Panc1 (cell line): ENCODE measurements around the gene ACTR3C. TPM values are rescaled to one million over a fixed set of nuclear protein-coding genes. Genes with fewer than 3 reads are reported as not detected.

Experiments used
- ATAC-seq: fragments of 200-7000 bp; cut with Tn5 transposase; 2 replicates; pipeline ENCODE4 v1.9.1; 2020; ENCODE audit warnings: mild to moderate bottlenecking, moderate library complexity
- BruUV-seq: library from RNA; stranded (reverse); fragments of 400-500 nt; replicated peaks from 2 replicates; lab custom pipeline; 2021; lab: Mats Ljungman, UMichigan
- CTCF ChIA-PET: fragments of 300-600 bp; sonication (Branson Sonifier 250); formaldehyde crosslinking; loops from one replicate; lab custom pipeline; 2022; ENCODE audit warnings: antibody characterized with exemption; lab: Charles Lee
- POLR2A ChIA-PET: fragments of 300-600 bp; sonication (Branson Sonifier 250); formaldehyde crosslinking; loops from one replicate; lab custom pipeline; 2022; ENCODE audit warnings: antibody characterized with exemption; lab: Charles Lee
- DNase-seq: peaks from one replicate; pipeline ENCODE4 v3.0.0-alpha.2; 2010; ENCODE audit warnings: low read depth, low spot score
- H3K27ac ChIP-seq: 2 replicates; pipeline ENCODE4 v1.5.1; 2011; ENCODE audit warnings: mild to moderate bottlenecking, low read length, inconsistent platforms
- H3K27me3 ChIP-seq: fragments of 200-500 bp; sonication (Bioruptor generic); 2 replicates; pipeline ENCODE4 v1.6.0; 2014; ENCODE audit warnings: low read length, inconsistent platforms; ENCODE audit not compliant: control insufficient read depth, insufficient read depth
- H3K36me3 ChIP-seq: fragments of 200-500 bp; sonication (Bioruptor generic); 2 replicates; pipeline ENCODE4 v1.5.1; 2014; ENCODE audit warnings: inconsistent platforms, mild to moderate bottlenecking, low read length, moderate library complexity; ENCODE audit not compliant: control insufficient read depth, insufficient read depth
- H3K4me1 ChIP-seq: 2 replicates; pipeline ENCODE4 v1.5.1; 2011; ENCODE audit warnings: inconsistent platforms, mild to moderate bottlenecking, low read length, moderate library complexity; ENCODE audit not compliant: control insufficient read depth, insufficient read depth
- H3K4me3 ChIP-seq, 2 experiments: 2 replicates each; pipeline ENCODE4 v1.5.1; 2011 to 2012; ENCODE audit warnings: low read depth in 2 of 2, low read length in 2 of 2, mild to moderate bottlenecking in 2 of 2, inconsistent platforms in 1 of 2, moderate library complexity in 1 of 2
- H3K9me3 ChIP-seq: fragments of 200-500 bp; sonication (Bioruptor generic); 2 replicates; pipeline ENCODE4 v1.5.1; 2014; ENCODE audit warnings: low read depth, mild to moderate bottlenecking, inconsistent platforms, low read length, moderate library complexity; ENCODE audit not compliant: control insufficient read depth, insufficient read depth
- POLR2AphosphoS5 ChIP-seq: IDR thresholded peaks from 2 replicates; pipeline ENCODE4 v1.6.1; 2012; ENCODE audit warnings: mild to moderate bottlenecking, low read depth, low read length, moderate library complexity
- SIN3A ChIP-seq: IDR thresholded peaks from 2 replicates; pipeline ENCODE4 v1.6.1; 2012; ENCODE audit warnings: low read depth, mild to moderate bottlenecking, low read length, moderate library complexity, borderline replicate concordance; ENCODE audit not compliant: insufficient read depth
- TCF7L2 ChIP-seq: IDR thresholded peaks from 2 replicates; pipeline ENCODE4 v1.6.1; 2011; ENCODE audit warnings: mild to moderate bottlenecking, low read depth, low read length, inconsistent platforms
- in situ Hi-C: cut with HindIII; loops from 2 replicates; pipeline ENCODE4 v1.10.0; 2016; ENCODE audit warnings: low sequenced_read_pairs, low pct_unique_long_range_greater_than_20kb
- intact Hi-C: fragments of 100-400 bp; cut with micrococcal nuclease; formaldehyde crosslinking; loops from one replicate; pipeline ENCODE4 v1.10.0; 2022; ENCODE audit not compliant: unreplicated experiment
- total RNA-seq: library from RNA; stranded (reverse); gene quantifications from one replicate; pipeline ENCODE4 v1.2.1, GENCODE V29; 2021; ENCODE audit not compliant: unreplicated experiment
- TF ChIP-seq, protein P1 (sequence below): fragments of 450-650 bp; IDR thresholded peaks from 2 replicates; pipeline ENCODE4 v1.5.1; 2017; ENCODE audit warnings: mild to moderate bottlenecking
- TF ChIP-seq, protein P2 (sequence below), 2 experiments: IDR thresholded peaks; 2 replicates each; pipeline ENCODE4 v1.6.1; 2011 to 2012; ENCODE audit warnings: low read depth in 2 of 2, control low read depth in 1 of 2, low read length in 1 of 2, mild to moderate bottlenecking in 1 of 2, moderate library complexity in 1 of 2; ENCODE audit not compliant: insufficient read depth in 1 of 2

ACTR3C gene
- total RNA-seq, 1 experiment from 2014 or later, result 6.5 TPM

DNA sequence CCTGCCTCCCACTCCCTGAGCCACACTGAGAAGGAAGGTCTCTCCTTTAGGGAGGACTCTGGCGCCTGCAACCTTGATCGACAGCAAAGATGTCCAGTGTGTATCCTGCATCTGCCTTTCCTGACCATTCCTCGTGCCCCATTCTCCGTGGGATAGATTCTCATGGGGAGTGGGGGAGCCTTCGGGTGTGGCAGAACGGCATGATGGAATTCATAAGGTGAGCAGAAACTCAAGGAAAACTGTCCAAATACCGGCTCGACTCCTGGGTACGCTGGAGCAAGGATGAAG lies 18.7 kb upstream of the ACTR3C start:
- intact Hi-C loops, result no loop called here
- Histone ChIP-seq H3K36me3 (no peaks in the 10 kb centered on the region), H3K4me3 (no peak overlapping the region), H3K9me3 (peaks cover 11% of the 10 kb centered on the region; the same call in 1 of the 2 replicates), H3K27ac (no peak overlapping the region), H3K4me1 (peaks cover 3% of the 10 kb centered on the region; the same call in 1 of the 2 replicates), H3K27me3 (no peaks in the 10 kb centered on the region)
- in situ Hi-C loops, result no loop called here
- CTCF ChIA-PET, result no interaction called here
- no peak for TF ChIP-seq POLR2AphosphoS5
- TF ChIP-seq SIN3A, result no peak
- TF ChIP-seq, protein P1, sequence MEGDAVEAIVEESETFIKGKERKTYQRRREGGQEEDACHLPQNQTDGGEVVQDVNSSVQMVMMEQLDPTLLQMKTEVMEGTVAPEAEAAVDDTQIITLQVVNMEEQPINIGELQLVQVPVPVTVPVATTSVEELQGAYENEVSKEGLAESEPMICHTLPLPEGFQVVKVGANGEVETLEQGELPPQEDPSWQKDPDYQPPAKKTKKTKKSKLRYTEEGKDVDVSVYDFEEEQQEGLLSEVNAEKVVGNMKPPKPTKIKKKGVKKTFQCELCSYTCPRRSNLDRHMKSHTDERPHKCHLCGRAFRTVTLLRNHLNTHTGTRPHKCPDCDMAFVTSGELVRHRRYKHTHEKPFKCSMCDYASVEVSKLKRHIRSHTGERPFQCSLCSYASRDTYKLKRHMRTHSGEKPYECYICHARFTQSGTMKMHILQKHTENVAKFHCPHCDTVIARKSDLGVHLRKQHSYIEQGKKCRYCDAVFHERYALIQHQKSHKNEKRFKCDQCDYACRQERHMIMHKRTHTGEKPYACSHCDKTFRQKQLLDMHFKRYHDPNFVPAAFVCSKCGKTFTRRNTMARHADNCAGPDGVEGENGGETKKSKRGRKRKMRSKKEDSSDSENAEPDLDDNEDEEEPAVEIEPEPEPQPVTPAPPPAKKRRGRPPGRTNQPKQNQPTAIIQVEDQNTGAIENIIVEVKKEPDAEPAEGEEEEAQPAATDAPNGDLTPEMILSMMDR, result no peak
- TF ChIP-seq, protein P2, sequence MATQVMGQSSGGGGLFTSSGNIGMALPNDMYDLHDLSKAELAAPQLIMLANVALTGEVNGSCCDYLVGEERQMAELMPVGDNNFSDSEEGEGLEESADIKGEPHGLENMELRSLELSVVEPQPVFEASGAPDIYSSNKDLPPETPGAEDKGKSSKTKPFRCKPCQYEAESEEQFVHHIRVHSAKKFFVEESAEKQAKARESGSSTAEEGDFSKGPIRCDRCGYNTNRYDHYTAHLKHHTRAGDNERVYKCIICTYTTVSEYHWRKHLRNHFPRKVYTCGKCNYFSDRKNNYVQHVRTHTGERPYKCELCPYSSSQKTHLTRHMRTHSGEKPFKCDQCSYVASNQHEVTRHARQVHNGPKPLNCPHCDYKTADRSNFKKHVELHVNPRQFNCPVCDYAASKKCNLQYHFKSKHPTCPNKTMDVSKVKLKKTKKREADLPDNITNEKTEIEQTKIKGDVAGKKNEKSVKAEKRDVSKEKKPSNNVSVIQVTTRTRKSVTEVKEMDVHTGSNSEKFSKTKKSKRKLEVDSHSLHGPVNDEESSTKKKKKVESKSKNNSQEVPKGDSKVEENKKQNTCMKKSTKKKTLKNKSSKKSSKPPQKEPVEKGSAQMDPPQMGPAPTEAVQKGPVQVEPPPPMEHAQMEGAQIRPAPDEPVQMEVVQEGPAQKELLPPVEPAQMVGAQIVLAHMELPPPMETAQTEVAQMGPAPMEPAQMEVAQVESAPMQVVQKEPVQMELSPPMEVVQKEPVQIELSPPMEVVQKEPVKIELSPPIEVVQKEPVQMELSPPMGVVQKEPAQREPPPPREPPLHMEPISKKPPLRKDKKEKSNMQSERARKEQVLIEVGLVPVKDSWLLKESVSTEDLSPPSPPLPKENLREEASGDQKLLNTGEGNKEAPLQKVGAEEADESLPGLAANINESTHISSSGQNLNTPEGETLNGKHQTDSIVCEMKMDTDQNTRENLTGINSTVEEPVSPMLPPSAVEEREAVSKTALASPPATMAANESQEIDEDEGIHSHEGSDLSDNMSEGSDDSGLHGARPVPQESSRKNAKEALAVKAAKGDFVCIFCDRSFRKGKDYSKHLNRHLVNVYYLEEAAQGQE (IDR thresholded peaks at IDR 0.05; ENCODE audit: insufficient read depth in 1 of 2, low read depth in 2 of 2, low read length in 1 of 2), result no peak
- TF ChIP-seq TCF7L2, result no peak
- POLR2A ChIA-PET, result no interaction called here
- no peak for ATAC-seq
- BruUV-seq, result no TSS peak
- DNase-seq, result no peak

DNA sequence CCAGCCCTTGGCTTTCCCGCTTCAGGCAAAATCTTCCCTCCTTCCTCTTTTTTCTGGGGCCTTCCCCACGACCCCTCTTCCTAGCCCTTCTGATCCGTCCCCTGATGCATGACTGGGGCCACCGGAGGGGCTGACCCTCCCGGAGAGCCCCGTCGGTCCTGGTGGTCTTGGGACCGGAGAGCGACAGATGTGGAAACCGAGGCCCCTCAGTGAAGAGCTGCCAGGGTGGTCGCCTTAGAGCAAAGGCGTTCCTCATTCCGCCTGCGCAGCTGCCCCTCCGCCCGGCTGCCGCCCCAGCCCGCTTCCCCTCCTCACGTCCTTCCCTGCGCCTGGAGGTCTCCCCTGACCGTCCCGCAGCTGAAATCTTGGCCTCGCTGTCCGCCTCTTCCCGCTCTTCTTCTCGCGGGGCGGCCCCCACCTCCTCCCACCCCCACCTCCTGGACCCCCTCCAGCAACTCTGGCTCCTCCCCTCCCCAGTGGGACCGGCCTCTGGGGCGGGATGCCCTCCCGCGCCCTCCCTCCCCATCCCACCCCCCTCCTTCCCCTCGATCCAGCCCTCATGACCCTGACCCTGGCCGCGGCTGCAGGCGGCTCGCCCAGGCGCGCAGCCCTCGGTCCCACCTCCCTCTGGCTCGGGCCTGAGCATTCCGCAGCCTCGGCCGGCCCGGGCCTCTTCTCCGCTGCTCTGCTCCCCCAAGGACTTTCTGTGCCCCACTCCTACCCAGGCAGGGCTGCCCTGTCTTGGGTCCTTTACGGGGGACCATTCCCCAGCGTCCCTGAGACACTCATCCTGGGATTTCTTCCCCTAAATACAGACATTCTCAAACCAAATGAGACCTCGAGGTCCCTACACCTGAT lies 18.1 kb upstream of the ACTR3C start, which contains the start of gene RARRES2:
RARRES2 (minus strand) TSS at position 367 of the 858 bp plus-strand sequence. CDS start 1,020 bp downstream, outside the sequence.
- no peaks in the 10 kb centered on the region for H3K27me3 ChIP-seq
- DNase-seq, result no peak
- ATAC-seq, result no peak
- no peaks in the 10 kb centered on the region for H3K36me3 ChIP-seq
- peaks cover 11% of the 10 kb centered on the region; the same call in 1 of the 2 replicates for H3K9me3 ChIP-seq
- H3K4me3 ChIP-seq, result no peak within 1 kb of the TSS
- H3K4me1 ChIP-seq, result peaks cover 3% of the 10 kb centered on the region; the same call in 1 of the 2 replicates
- ChIA-PET POLR2A (no interaction called here), CTCF (no interaction called here)
- intact Hi-C loops, result no loop called here
- in situ Hi-C loops, result no loop called here
- no peak within 1 kb of the TSS for H3K27ac ChIP-seq
- TF ChIP-seq SIN3A (no peak), POLR2AphosphoS5 (no peak), TCF7L2 (no peak)
- TF ChIP-seq, protein P2 (IDR thresholded peaks at IDR 0.05; ENCODE audit: insufficient read depth in 1 of 2, low read depth in 2 of 2, low read length in 1 of 2), result no peak
- TF ChIP-seq, protein P1, result no peak
- BruUV-seq, result no TSS peak
